Measurements from ENCODE around the gene PRKAR1A.

Gene PRKAR1A

GRCh38 chr17:68541816-68542215 is 29.6 kb downstream of the PRKAR1A start:
- H3K4me3 ChIP-seq (ENCODE audit: low read depth, low read length): no peak overlapping the region
- no peak for TF ChIP-seq CTCF (IDR thresholded peaks at IDR 0.05; ENCODE audit: insufficient read depth, low read depth, low read length, missing control alignments)
- DNase-seq (ENCODE audit: low read depth): no peak

- no peak for TF ChIP-seq CTCF (IDR thresholded peaks at IDR 0.05; ENCODE audit: insufficient read depth, low read depth, low read length, missing control alignments)
- DNase-seq (ENCODE audit: low read depth): no peak
- no peak overlapping the region for H3K4me3 ChIP-seq (ENCODE audit: low read depth, low read length)
These were observed 30.7 kb downstream of the PRKAR1A start for GRCh38 chr17:68542698-68543463.

DNA sequence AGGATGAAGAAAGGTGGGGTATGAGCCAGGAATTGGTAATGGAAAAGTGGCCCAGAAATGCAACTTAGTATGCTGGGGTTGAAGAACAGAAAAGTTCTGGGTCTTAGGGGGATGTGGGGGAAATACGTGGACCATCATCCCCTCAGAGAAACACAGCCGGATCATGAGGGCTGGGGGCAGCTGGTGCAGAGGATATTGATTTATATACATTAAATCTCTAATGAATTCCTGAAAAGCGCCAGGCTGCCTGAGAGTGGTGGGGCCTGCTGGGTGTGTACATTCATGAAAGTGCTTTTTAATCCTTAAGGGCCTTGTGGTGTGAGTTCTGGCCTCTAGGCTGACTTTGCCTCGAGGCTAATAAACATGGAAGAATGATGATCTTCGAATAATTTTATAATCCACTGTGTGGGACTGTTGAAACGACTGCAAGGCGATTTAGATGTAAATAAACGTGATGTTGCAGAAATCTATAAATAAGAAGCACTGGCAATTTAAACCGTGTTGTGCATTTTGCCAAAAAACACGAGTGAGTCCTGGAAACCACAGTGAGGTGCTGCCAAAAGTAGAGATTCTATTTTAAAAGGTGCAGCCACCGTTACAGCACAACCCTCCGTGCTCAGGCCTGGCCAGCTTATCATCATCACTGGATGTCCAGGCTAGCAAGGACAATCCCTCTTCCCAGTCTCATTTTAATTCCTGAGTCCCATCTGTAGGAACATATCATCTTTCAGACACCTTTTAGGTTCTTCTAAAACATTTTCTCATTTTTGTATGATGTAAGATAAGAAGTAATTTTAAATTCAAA is 32.1 kb downstream of the PRKAR1A start:
- DNase-seq (ENCODE audit: low read depth): no peak
- no peak overlapping the region for H3K4me3 ChIP-seq (ENCODE audit: low read depth, low read length)
- no peak for TF ChIP-seq CTCF (IDR thresholded peaks at IDR 0.05; ENCODE audit: insufficient read depth, low read depth, low read length, missing control alignments)

- H3K4me3 ChIP-seq (ENCODE audit: low read depth, low read length): no peak overlapping the region
- TF ChIP-seq CTCF (IDR thresholded peaks at IDR 0.05; ENCODE audit: insufficient read depth, low read depth, low read length, missing control alignments): no peak
- no peak for DNase-seq (ENCODE audit: low read depth)
These were observed 44.3 kb downstream of the PRKAR1A start for GRCh38 chr17:68556551-68556950.

DNA sequence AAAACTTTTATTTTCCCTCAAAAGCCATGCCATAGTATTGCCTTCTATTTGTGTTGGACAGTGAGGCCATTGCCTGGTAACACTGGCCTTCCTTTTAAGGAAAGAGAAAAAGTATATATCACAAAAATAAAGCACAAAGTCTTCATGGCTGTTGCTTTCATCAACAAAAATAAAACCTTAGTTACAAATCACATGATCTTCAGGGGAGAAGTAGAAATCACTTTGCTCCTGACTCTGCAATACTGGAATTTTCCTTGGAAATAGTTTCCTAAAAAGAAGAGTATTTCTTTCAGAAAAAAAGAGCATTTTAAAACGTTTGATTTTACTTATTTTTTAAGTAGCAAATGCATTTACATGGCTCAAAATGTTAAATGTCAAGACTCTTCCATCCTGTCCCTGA is 47.1 kb downstream of the PRKAR1A start:
- TF ChIP-seq CTCF (IDR thresholded peaks at IDR 0.05; ENCODE audit: insufficient read depth, low read depth, low read length, missing control alignments): no peak
- no peak for DNase-seq (ENCODE audit: low read depth)
- no peak overlapping the region for H3K4me3 ChIP-seq (ENCODE audit: low read depth, low read length)

- DNase-seq (ENCODE audit: low read depth): no peak
- no peak overlapping the region for H3K4me3 ChIP-seq (ENCODE audit: low read depth, low read length)
- TF ChIP-seq CTCF (IDR thresholded peaks at IDR 0.05; ENCODE audit: insufficient read depth, low read depth, low read length, missing control alignments): no peak
These were observed 48.9 kb downstream of the PRKAR1A start for GRCh38 chr17:68560966-68561720.
